Activated CD4-positive, CD25-positive, alpha-beta regulatory T cell treated with anti-CD3 and anti-CD28 coated beads, Interleukin-2, amount 50 U/mL, for 72 hours (primary cell): ENCODE data around the gene TBX1.

Experiments used
- DNase-seq: peaks from one replicate; pipeline ENCODE4 v3.0.0; 2021

TBX1 gene

DNA sequence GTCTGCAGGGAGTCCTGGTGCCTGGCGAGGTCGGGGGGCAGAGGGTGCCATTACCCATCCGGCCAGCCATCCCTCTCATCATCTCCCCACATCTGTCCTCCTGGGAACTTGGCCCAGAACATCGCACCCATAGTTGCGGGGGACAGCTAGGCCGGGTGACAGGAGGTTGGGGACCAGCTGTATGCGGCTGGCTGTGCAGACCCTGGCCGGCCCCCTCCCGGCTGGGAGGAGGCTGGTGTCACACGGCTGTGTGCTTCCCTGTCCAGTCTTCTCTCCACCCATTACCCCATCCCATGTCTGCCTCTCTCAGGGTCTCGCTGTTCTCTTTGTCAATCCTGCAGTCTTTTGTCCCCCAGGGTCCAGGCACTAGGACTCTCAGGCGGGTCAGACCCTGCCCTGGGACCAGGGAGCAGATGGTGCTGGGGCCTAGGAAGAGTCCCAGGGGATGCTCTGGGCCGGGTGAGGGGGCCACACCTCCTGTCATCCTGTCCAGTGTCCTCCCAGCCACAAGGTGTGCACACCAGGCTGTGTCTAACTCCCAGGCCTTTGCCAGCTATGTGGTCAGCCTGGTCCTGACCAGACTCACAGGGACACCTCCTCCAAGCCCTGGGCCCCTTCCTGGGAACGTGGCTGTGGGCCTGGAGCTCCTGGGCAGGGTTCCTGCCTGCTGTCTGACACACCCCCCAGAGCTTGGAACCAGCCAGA lies 6.4 kb upstream of the TBX1 start:
- DNase-seq, result no peak

DNA sequence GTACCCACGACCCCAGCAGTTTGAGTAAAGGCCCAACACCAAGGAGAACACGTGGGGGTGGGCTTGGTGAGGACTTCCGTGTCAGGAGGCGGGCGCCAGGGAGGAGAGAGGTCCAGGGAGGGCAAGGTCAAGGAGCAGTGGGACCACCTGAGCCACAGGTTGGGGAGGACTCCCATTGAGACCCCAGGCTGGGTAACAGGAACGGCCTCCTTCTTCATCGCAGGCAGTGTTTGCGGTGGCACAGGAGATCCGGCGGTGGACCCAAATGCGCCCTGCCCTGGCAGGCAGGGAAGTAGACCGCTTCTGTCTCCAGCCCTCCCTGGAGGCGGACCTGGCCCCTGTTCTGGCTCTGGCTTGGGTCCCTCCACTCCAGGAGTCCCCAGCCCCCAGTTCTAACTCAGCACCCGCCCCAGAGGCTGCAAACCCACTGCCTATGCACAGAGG lies 5.9 kb upstream of the TBX1 start:
- no peak for DNase-seq

DNA sequence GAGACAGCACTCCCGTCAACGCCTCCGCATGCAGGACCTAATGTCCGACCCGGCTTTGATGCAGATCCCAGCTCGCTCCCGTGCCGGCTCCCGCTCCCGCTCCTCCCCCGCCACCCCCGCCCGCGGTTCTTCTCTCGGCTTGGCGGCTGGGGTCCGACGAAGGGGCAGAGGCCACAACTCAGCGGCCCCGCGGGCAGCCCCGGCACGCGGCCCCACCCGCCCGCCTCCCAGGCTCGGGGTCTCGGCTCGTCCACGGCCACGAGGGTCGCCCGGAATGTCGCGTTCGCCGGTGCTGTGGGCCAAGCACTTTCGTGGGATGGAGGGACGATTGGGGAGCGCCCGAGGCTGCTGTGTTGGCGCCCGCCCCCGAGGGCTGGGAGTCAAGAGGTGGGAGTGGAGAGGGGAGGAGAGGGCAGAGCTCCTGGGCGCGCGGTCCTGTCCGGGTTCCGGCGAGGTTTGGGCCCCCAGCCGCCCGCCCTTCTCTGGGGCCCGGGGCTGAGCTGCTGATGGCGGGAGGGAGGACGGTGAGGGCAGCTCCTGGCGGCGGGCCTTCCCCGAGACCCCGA lies 5.3 kb upstream of the TBX1 start:
- no peak for DNase-seq

DNA sequence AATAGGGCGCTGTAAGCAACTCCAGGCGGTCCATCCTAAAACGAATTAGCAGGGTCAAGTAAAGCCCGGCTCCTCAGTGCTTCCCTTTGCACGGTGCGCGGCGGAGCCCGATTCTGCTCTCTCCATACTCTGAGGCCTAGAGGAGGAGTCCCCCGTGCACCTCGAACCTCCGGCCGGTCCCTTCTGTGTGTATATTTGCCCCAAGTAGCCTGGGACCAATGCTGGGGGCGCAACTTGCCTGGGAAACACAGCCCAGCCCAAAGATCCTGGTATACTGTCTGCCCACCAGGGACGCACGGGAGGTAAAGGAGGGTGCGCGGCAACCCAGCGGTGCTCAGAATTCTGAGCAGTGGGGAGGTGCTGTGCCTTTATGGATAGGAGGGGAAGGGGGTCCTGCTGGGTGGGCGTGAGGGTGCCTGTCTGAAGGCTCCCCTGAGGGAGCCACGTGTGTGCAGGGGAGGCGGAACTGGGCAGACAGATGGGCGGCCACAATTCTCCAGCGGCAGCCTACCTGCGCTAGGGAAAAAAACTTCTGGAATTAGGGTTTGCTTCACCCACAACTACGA lies 4.8 kb upstream of the TBX1 start:
- no peak for DNase-seq

DNA sequence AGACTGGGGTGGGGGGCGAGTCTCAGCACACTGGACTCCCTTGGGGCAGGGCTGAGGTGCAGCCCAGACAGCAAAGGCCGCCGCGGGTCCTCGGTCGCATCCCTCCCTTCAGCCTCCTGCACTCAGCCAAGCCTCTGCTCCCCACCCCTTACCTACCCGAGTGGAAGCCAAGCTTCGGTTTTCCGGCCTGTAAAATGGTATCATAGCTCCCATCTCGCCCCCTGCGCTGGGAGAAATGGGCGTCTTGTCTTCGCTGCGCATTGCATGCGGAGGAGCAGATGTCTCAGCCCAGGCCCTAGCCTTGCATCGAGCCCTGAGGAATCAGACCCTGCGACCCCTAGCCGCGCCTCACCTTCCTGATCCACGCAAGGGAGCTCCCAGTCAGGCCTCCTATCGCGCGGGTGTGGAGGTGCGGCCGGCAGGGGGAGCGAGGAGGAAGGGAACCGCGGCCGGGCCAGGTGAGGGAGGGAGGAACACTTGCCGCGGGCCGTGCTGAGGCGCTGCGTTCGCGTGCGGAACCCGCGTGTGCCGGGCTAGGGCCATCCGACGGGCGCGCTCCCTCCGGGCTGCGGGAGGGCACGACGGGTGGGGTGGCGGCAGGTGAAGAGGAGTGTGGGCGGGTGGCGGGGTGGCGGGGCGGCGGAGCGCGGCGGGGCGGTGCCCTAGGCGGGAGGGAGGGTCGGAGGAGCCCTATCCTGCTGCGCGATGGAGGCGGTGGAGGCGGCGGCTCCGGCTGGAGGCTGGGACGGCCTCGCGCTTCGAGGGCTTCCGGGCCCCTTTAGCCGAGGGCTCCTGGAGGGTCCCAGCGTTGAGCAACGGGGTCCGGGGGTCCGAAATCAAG lies 4.1 kb upstream of the TBX1 start:
- DNase-seq, result peak; percentile 61

DNA sequence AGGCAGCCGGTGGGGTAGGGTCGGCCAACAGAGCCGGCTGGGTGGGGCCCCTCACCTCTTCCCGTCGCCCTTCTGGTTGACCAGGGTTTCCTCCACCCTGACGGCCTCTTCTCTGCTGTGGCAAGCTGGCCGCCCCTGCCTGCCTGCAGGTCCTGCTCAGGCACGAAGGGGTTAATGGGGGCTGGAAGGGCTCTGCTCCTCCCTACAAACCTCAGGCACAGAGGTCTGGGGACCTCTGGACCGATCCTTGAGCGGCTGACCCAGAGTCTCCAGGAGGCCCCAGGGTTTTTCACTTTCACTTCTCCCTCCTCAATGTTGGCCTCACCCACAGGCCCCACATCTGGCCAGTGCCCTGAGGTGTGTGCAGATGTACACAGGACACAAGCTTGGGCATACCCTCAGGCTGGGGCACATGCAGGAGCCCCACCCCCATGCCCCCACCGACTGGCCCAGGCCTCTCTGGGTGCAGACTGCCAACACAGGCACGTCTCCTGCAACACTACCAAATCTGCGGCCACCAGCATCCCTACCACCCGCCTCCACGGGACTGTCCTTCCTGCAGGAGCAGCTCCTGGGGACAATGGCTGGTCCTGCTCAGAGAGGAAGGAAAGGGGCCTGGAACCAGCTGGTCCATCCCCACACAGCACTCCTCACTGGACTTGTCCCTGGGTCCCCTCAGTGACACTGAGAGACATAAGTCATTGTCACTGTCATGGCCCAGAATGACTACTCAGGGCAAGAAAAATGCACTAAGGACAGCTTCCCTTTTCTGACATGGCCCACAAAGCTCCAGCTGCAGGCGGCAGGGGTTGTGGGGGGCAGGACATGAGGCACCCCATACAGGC lies 3.2 kb upstream of the TBX1 start:
- no peak for DNase-seq

DNA sequence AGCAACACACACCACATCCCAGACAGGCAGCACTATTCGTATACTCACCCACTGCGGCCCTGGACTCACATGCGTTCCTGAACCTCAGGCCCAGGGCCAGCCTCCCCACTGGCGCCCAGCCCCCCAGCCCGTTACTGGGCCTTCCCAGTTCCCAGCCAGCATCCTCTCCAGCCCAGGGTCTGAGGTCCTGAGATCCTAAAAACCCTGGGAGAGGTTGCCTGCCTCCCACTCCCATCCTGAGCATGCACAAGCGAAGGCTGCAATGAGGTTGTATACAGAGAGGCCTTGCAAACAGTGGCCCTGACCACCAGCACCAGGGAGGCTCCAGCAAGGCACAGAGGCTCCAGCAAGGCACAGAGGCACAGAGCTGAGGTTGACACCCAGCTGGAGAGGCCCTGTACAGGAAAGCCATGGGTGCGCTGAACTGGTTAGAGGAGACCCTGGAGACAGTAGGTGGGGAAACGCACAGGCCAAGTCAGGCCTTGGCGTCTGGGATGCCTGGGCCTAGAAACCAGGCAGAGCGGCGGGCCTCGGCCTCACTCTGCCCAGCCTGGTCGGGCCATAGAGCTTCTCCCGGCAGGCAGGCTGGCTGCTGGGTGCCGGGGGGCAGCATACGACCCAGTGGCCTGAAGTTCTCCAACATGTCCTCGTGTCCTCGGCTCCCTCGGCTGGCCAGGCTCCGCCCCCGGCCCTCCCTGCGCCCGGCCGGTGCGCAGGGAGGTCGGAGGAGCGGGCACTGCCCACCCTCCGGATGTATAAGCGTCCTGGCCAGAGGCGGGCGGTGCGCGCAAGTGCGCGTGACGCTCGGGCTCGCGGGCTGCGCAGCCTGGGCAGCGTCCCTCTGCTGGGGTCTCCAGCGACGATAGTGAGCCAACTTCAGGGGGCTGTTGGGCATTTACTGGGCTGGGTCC lies 2.3 kb upstream of the TBX1 start:
- DNase-seq, result no peak

DNA sequence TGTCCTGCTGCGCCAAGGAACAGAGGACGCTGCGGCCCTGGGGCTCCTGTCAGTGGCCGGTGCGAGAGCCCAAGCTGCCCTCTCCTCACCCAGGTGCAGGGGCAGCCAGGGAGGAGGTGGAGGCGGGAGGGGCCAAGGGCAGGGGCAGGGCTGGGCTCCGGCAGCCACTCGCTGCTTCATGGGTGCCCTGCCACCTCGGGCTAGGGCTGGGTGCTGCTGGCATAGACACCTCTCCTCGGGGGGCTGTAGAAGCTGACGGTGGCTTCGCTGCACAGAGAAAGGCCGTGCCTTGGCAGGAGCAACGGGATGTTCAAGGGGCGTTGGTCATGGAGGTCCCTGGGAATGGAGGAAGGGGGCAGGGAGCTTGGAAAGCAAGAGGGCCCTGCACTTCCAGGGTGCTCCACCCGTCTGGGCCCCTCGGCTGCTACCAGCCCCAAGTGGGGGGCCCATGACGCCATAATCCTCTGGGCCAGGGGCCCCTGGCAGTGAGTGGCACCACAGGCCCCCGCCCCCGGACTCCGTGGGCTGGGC lies 1.6 kb upstream of the TBX1 start:
- no peak for DNase-seq

DNA sequence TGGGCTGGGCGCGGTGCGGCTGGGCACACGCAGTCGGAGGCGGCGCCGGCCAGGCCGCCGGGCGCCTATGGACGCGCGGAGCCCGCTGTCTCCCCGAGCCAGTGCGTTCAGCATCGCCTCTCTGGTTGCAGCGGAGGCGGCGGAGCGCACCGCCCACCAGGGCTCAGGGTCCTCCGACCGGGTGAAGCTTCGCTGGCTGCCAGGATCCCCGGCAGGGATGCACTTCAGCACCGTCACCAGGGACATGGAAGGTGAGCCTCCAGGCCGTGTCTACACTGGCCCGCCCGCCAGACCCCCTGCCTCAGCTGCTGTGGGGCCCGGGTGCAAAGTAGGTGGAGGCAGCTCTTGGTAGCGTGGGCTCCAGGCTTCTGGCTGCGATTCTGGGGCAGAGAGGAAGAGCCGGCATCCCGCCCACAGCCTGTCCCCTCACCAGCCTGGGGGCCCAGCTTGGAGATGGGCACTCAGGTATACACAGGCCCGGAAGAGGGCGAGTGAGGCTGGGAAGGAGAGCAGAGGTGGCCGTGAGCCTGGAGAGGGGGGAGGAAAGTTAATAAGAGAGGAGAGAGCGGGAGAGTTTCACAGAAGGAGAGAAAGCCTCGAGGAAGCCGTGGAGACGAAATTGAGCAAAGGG lies 1.0 kb upstream of the TBX1 start:
- no peak for DNase-seq

DNA sequence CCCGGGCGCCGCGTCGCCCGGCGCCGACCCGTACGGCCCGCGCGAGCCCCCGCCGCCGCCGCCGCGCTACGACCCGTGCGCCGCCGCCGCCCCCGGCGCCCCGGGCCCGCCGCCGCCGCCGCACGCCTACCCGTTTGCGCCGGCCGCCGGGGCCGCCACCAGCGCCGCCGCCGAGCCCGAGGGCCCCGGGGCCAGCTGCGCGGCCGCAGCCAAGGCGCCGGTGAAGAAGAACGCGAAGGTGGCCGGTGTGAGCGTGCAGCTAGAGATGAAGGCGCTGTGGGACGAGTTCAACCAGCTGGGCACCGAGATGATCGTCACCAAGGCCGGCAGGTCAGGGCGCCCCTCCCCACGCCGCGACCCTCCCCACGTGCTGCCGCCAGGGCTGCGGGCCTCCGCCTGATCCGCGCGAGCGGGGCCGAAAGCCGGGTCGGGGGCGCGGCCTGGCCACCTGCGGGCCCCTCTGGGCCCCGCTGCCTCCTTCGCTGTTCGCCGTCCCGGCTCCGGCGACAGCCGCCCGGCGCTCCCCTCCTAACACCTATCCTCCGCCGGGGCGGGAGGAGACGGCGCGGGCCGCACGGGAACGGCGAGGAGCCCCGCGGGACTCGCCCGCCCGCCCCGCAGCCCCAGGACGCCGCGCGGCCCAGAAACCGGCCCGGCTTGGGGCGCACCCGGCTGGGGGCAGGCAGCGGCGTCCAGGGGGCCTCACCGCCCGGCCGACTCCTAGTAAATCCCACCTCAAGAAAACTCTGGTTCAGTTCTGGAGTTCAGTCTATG lies 560 bp downstream of the TBX1 start:
- no peak for DNase-seq

DNA sequence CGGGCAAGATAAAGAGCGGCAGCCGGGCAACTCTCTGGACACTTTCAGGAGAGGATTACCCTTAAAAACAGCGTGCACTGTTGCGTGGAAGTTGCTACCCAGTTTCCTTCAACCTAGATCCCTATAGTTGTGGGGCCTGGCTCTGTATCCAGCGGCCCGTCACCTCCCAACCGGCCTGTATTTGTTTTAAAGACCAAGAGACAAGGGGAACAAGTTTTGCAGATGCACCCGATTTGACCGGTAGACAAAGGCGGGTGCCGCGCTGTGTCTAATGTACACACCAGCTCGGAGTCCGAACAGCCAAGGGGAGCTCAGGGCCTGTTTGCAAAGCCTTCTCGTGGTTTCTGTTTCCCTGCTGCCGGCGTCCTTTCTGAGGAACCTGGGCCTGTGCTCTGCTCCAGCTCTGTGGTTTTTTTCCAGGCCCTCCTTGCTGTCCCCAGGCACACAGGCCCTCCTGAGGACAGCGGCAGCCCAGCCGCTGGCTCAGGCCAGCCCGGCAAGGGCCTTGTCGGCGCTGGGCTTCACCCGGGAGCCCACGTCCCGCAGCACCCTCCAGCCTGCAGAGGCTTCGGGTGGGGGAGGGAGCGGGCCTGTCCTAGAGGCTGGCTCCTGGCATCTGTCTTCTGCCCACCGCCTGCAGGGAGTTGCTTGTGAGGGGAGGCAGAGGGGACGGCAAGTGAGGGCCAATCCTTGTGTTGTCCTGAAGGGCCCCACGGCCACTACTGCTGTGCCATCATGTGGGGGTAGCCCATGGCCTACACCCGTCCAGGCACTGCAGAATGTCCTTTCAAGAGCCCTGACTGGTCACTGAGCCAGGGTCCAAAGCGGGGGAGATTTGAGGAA lies 1.4 kb downstream of the TBX1 start:
- no peak for DNase-seq

DNA sequence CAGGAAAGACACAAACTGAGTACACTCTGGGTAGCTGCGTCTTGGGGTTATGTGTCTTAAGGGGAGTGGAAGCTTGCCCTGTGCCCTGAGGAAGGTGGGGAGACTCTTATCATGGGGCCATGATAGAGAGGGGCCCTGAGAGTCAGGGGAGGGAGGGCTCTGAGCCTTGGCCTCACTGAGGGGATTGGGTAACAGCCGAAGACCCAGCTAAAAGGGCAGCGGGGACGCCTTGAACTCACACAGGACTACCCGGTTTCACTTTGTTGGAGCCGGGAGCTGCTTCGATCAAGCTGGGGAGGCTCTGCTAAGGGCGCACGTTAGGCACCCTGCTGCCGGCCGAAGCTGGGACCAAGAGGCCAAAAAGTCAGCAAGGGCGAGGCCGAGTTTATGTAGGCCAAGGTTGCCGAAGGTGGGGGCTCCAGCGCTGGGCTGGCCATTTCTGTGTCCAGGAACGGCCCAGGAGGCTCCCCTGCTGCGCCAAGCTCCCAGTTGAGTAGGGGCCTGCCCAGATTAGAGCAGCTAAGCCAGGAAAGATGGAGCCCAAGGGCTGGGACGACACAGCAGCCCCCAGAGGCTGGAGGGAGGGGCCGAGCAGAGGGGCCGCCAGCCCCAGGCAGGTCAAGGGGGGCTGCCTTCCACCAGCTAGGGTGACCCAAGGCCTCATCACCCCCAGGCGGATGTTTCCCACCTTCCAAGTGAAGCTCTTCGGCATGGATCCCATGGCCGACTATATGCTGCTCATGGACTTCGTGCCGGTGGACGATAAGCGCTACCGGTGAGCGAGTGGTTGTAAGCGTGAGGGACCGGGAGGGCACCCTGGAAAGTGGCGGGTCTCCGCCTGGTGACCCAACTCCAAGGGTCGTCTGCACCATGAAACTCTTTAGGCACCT lies 2.2 kb downstream of the TBX1 start:
- no peak for DNase-seq

DNA sequence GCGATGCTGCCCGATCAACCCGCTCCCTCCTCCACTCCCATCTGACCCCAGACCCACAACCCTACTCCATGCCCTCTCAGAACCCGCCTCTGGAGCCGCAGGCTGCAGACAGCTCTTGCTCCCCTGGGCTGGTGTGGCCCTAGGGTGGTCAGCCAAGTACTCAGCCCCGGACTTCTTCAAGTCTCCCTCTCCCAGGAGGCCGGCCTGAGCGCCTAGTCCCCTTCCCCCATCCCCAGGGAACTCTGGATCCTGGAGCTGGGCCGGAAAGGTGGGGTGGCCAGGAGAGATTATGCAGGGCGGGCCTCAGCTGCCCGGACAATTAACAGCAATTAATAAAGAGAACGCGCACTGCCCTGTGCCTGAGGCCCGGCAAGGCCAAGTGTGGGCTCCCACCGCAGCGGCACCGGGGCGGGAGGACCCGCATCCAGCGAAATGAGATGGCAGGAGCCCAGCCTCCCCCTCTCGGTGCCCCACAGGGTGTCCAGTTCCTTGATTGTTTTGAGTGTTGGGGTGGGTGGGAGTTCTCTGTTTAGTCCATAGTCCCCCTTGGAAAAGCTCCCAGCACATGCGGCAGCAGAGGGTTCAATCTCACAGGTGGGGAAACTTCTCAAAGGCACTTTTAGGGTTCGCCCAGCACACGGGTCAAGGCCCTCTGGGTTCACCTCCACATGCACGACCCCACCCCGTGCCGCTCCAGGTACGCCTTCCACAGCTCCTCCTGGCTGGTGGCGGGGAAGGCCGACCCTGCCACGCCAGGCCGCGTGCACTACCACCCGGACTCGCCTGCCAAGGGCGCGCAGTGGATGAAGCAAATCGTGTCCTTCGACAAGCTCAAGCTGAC lies 3.1 kb downstream of the TBX1 start:
- DNase-seq, result no peak

DNA sequence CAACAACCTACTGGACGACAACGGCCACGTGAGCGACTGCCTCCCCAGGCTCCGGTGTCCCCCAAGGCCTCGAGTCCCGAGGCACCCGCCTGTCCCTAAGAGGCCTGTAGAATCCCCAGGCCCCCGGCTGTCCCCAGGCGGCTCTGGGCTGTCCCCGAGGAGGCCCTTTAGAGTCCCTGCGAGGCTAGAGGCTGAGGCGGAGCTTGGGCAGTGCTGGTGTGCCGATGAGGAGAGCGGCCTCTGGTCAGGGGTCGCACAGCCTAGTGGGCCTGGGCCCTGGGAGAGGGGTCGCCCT lies 3.7 kb downstream of the TBX1 start:
- no peak for DNase-seq

DNA sequence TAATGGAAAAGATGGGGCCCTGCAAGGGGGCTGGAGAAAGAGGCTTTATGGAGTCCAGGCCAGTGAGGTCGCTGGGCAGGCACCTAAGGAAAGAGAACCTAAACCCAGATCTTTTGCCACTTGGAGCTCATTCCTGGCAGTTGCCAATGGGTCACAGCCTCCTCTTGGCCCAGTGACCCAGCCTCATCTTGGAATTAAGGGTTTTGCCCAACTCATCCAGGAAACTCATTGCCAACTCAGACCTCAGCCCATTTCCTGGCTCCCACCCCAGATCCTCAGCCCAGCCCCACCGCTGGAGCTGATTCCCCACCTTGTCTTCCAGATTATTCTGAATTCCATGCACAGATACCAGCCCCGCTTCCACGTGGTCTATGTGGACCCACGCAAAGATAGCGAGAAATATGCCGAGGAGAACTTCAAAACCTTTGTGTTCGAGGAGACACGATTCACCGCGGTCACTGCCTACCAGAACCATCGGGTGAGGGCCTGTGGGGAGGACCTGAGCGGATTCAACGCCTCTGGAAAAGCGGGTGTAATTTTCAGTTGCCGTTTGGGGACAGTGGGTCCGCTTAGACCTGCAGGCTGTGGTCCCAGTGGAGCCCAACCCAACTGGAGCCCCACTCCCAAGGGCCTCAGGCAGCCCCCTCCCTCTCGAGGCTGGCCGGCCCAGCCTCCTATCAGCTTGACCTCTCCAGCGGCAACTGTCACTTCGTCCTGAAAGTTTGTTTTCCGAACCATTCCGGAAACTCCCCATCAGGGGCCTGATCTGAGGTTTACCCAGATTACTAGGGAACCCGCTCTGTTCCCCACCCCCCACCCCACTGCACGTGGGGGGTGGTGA lies 4.3 kb downstream of the TBX1 start:
- no peak for DNase-seq

DNA sequence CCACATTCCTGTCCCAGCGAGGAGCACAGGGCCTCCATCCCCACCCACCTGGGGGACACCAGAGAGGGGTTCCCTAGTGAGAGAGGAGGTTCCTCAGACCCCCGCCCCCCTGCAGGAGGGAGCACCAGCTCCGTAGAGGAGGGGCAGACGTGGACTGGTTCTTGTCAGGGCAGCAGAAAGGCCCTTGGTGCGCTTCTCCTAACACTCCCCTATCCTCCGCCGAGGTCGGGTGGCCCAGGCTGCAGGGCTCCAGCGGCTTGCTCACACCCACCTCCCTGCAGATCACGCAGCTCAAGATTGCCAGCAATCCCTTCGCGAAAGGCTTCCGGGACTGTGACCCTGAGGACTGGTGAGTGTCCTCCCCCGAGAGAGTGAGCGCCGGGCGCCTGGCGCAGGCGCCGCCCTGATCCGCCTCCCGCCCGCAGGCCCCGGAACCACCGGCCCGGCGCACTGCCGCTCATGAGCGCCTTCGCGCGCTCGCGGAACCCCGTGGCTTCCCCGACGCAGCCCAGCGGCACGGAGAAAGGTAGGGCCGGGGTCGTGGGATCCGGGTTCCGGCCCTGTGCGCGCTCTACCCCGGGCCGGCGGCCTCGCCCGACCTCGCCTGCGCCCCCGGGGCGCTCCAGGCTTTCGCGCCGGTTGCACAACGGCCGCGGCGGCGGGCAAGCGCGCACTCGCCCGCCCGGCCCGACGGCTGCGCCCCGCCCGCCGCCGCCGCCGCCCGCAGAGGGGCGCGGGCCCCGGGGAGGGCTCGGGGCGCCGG lies 5.1 kb downstream of the TBX1 start:
- no peak for DNase-seq
